ENCODE data around the gene TASP1. TPM values are rescaled to one million over a fixed set of nuclear protein-coding genes. Genes with fewer than 3 reads are reported as not detected.

Gene TASP1
- polyA plus RNA-seq, 1 donor = 6.6 TPM

GRCh38 chr20:13341737-13342393 lies 296.9 kb downstream of the TASP1 start:
- DNase-seq = no peak

GRCh38 chr20:13340088-13340487 lies 298.6 kb downstream of the TASP1 start:
- DNase-seq = no peak

Other genes starting within 250 kb of the TASP1 start
- gene ESF1, start 146.0 kb upstream of the TASP1 start, polyA plus RNA-seq (ENCODE audit: insufficient read length) = 13.7 TPM
- gene NDUFAF5, start 146.1 kb upstream of the TASP1 start, polyA plus RNA-seq (ENCODE audit: insufficient read length) = 20.7 TPM

Data from hindlimb muscle (tissue), 1 donor.